ENCODE measurements around the gene CASQ2.

Gene CASQ2

GRCh38 chr1:115685029-115685705, 83.3 kb downstream of the CASQ2 start:
- DNase-seq = no peak

GRCh38 chr1:115682792-115683191, 85.7 kb downstream of the CASQ2 start:
- no peak for DNase-seq

GRCh38 chr1:115680730-115681111, 87.8 kb downstream of the CASQ2 start:
- DNase-seq = no peak

GRCh38 chr1:115679141-115679611, 89.3 kb downstream of the CASQ2 start:
- no peak for DNase-seq

- DNase-seq = no peak
Observed at GRCh38 chr1:115678141-115678540, 90.4 kb downstream of the CASQ2 start.

GRCh38 chr1:115677565-115677964, 90.9 kb downstream of the CASQ2 start:
- no peak for DNase-seq

- DNase-seq = no peak
Observed at GRCh38 chr1:115677182-115677555, 91.3 kb downstream of the CASQ2 start.

- DNase-seq = no peak
Observed at GRCh38 chr1:115676498-115677181, 91.9 kb downstream of the CASQ2 start.

GRCh38 chr1:115672224-115673009, 96.1 kb downstream of the CASQ2 start:
- DNase-seq = no peak

GRCh38 chr1:115671176-115671934, 97.2 kb downstream of the CASQ2 start:
- no peak for DNase-seq

- peak; percentile 59 for DNase-seq
Observed at GRCh38 chr1:115670476-115671175, 97.9 kb downstream of the CASQ2 start.

GRCh38 chr1:115669886-115670285, 98.6 kb downstream of the CASQ2 start:
- DNase-seq = no peak

GRCh38 chr1:115669002-115669673, 99.4 kb downstream of the CASQ2 start:
- DNase-seq = no peak

- DNase-seq = no peak
Observed at GRCh38 chr1:115668579-115668978, 99.9 kb downstream of the CASQ2 start.

- no peak for DNase-seq
Observed at GRCh38 chr1:115666702-115667101, 101.8 kb downstream of the CASQ2 start.

GRCh38 chr1:115666206-115666605, 102.3 kb downstream of the CASQ2 start:
- no peak for DNase-seq

GRCh38 chr1:115665319-115666096, 103.0 kb downstream of the CASQ2 start:
- DNase-seq = no peak

- no peak for DNase-seq
Observed at GRCh38 chr1:115661157-115661556, 107.4 kb downstream of the CASQ2 start.

GRCh38 chr1:115660151-115660550, 108.4 kb downstream of the CASQ2 start:
- DNase-seq = no peak

- DNase-seq = no peak
Observed at GRCh38 chr1:115658646-115659045, 109.9 kb downstream of the CASQ2 start.

Measured in left hindlimb (tissue), 1 donor.